Fibroblast of skin of scalp (primary cell): ENCODE results near the gene CACNA2D4.

Experiments used
- DNase-seq: peaks from one replicate; pipeline ENCODE4 v3.0.0-alpha.2; 2013

The CACNA2D4 gene

DNA sequence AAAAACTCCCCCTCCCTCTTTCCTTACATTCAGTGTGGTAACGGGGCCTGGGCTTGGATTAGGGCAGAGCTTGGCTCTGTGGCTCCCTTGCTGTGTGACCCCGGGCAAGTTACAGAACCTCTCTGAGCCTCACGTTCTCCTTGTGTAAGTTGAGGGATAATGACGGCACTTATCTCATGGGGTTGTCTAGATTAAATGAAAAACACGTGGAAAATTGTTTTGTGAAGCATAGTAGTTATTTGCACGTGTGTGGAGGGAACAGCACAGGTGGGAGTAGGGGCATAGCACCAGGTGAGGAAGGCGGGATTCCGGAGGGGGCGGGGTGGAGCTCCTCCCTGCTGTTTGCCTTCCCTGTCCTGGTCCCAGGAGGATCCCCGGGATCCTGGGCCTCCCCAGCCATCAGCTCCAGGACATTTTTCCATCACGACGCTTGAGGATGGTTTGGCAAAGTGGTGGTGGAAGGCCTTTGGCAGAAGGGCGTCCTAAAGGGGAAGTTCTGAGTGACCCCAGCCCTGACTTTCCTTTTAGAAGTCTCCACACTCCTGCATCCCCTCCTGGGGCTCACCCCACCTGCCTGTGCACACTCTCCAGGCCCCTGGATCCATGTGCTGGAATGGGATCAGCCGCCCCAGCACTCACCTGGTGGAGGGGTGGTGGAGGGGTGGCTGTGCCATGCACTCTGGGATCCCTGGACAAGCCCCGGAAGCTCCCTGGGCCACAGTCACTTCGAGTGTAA is 75.4 kb downstream of the CACNA2D4 start:
- no peak for DNase-seq

DNA sequence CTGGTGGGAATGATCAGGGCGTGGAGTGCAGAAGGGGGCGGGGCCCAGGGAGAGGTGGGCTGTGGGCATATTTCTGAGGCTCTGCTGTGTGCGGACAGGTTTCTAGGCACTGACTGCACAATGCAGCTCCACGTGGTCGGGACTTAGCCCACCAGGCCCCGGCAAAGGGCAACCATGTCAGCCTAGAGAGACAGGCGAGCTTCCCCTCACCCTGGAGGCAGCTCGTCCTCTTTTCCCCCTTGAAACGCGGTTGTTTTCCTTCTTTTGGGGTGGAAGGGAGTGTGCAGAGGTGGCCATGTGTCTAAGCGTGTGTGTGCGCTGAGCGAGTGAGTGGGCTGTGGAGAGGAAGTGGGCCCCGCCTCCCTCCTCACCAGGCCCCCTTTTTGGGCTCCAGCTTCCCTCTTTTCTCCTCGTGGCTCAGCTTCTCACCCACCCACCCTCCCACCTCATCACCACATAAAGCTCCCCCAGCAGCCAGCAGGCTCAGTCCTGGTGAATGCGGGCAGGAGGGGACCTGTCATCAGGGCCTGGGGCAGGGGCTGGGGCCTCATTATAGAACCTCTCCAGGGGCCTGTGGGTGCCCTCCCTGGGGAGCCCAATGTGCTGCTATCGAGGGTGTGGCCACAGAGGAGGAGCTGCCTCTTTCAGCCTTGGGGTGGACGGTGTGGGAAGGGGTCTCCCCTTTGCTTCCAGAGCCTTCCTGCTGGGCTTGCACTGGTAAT is 76.1 kb downstream of the CACNA2D4 start:
- DNase-seq, result no peak

DNA sequence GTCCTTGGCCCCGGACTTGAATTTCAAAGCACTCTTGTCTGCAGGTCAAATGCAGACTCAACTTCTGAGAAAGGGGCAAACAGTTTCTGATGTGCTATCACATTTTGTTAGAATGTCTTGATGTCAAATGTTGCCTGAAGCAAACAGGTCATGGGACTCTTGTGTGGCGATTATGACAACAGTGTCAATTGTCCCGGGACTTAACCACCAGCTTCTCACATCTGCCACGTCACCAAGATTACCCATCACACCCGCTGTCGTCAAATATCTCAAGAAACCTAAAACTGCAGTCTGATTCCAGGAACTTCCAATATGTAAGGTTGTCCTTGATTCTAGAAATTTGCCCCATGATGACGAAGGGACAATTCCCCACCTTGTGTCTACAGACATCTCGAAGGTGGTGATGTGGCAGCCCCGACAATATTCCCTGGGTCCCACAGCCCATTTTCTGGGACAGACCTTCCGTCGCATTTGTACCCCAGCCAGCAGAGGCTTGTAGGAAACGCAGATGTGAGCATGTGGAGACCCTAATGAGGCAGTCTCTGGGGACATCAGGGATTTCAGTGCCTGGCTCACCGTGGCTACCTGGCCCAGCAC is 76.8 kb downstream of the CACNA2D4 start:
- no peak for DNase-seq

DNA sequence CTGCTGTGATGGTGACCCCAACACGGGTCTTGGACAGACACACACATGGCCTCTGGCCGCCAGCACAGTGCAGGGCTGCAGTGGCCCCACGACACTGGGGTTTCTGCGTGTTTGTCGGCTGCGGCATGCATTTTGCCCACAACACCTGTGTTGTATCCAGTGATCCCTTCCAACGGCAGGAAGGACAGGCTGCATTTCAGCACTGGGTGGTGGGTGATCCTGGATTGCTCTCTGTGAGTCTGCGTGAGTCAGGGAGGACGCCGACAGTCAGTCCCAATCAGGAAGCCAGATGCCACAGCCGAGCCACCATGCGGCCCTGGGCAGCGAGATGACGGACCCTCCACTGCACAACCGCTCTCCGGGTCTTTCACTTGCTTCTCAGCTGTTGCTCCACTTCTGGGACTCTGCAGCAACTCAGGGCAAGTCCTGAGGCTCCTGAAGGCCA is 77.4 kb downstream of the CACNA2D4 start:
- no peak for DNase-seq

- no peak for DNase-seq
These were observed 78.2 kb downstream of the CACNA2D4 start for GRCh38 chr12:1839956-1840951.

- DNase-seq, result no peak
These were observed 79.0 kb downstream of the CACNA2D4 start for GRCh38 chr12:1839464-1839863.

- DNase-seq, result no peak
These were observed 79.5 kb downstream of the CACNA2D4 start for GRCh38 chr12:1838994-1839365.

- no peak for DNase-seq
These were observed 80.1 kb downstream of the CACNA2D4 start for GRCh38 chr12:1838205-1838993.

GRCh38 chr12:1837541-1838204 is 80.8 kb downstream of the CACNA2D4 start:
- no peak for DNase-seq

- no peak for DNase-seq
These were observed 81.5 kb downstream of the CACNA2D4 start for GRCh38 chr12:1836854-1837421.

DNA sequence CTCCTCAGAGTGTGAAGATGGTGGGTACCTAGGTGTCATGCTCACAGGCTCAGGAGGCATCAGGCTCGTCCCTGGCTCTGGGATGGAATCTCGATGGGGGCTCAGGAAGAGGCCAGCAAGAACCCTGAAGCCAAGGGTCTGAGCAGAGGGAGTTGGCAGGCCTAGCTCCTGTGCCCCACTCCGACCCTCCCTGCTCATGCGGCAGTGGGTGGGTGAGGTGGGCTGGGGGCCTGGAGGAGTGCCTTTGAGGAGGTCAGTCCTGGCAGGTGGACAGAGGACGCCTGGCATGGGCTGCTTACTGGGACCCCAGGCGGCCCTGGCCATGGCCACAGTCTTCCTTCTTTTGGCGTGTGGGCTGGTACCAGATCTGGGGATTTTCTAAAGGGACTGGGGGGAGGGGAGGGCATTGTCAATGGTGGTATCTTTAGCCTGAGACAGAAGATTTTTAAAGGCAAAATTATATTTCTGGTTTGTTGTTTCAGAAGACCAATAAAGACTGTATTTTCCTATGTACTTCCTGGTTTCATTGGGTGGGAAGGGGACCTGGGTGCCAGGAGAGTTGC is 82.1 kb downstream of the CACNA2D4 start:
- no peak for DNase-seq

DNA sequence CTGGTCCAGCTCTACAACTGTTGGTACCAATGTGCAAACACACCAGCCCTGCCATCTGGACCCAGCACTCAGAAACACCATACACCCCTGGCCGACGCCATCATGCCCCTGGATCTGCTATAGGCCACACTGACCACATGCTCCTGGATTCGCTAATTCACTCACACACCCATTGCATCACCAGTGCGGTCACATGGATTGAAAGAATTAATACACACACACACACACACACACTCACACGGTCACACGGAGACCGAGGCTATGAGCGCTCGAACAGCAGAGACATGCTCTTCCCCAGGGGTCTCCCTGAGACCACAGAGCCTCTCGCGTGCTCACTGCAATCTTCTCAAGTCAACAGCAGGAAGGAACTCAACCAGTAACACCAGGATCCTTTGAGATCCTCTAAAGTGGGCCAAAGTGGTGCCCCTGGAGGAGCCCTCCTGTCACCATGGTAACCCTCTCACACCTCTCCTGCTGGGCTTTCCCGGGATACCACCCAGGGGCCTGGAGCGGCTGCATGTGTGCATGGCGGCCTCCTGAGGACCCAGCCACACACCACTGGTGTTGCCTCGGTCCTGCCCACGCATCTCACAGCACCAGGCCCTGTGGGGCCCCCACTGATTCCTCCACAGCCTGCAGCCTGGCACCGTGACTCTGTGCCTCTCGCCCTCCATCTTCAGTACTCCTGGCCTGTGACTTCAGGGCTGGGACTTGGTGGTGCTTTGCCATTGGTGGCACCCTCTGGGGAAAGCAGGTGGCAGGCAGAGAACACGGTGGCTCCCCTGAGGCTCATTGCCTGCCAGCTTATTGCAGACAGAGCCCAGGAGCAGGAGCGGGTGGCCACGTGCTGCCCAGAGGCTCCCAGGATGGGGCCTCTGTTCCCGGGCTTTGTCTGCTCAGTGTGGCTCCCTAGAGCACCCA is 83.0 kb downstream of the CACNA2D4 start:
- DNase-seq, result no peak

DNA sequence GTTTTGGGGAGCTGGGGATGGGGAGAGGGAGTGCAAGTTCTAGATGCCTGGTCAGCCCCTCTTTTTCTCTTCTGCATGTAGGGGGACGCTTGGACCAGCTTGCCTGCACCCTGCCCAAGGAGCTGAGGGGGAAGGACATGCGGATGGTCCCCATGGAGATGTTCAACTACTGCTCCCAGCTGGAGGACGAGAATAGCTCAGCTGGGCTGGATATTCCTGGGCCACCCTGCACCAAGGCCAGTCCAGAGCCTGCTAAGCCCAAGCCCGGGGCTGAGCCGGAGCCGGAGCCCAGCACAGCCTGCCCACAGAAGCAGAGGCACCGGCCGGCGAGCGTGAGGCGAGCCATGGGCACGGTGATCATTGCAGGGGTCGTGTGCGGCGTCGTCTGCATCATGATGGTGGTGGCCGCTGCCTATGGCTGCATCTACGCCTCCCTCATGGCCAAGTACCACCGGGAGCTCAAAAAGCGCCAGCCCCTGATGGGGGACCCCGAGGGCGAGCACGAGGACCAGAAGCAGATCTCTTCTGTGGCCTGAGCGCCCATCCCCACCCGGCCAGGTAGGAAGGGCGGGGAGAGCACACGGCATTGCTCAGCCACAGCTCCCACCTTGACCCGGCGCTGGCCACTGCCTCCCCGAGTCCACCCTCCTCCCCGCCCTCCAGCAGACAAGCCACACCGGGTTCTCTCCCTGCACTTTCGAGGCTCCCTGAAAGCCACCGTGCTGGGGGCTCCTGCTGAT is 84.1 kb downstream of the CACNA2D4 start:
- DNase-seq, result no peak

GRCh38 chr12:1833596-1834028 is 84.8 kb downstream of the CACNA2D4 start:
- DNase-seq, result no peak

- DNase-seq, result no peak
These were observed 85.5 kb downstream of the CACNA2D4 start for GRCh38 chr12:1832801-1833595.

GRCh38 chr12:1830981-1831963 is 87.2 kb downstream of the CACNA2D4 start:
- DNase-seq, result peak; percentile 52
